Fibroblast of lung (primary cell): ENCODE data around the gene CLASP2. TPM values are rescaled to one million over a fixed set of nuclear protein-coding genes. Genes with fewer than 3 reads are reported as not detected.

Experiments
- DNase-seq, 2 donors: peaks; one replicate each; pipeline versions ENCODE4 v3.0.0 to v3.0.0-alpha.2; 2010; ENCODE audit warnings: low read depth in 2 of 2
- H2AFZ ChIP-seq: 2 replicates; pipeline ENCODE4 v1.5.1; 2012; ENCODE audit warnings: low read length, control low read depth, inconsistent platforms
- H3K27ac ChIP-seq: 2 replicates; pipeline ENCODE4 v1.5.1; 2011; ENCODE audit warnings: low read length, control low read depth; ENCODE audit not compliant: insufficient read depth
- H3K27me3 ChIP-seq: 2 replicates; pipeline ENCODE4 v1.5.1; 2011; ENCODE audit warnings: mild to moderate bottlenecking, low read length; ENCODE audit not compliant: control insufficient read depth, insufficient read depth
- H3K36me3 ChIP-seq: 2 replicates; pipeline ENCODE4 v1.5.1; 2011; ENCODE audit warnings: low read length; ENCODE audit not compliant: control insufficient read depth, insufficient read depth
- H3K4me1 ChIP-seq: 2 replicates; pipeline ENCODE4 v1.5.1; 2011; ENCODE audit warnings: low read length; ENCODE audit not compliant: control insufficient read depth, insufficient read depth; ENCODE audit errors: extremely low read depth
- H3K4me2 ChIP-seq: 2 replicates; pipeline ENCODE4 v1.5.1; 2011; ENCODE audit warnings: low read length, control low read depth; ENCODE audit not compliant: insufficient read depth; ENCODE audit errors: extremely low read depth
- H3K4me3 ChIP-seq, 4 experiments: fragments of 200-600 bp in 1 of 4; sonication (generic) in 1 of 4; replicated peaks in 1 of 4; 2 replicates each; pipeline ENCODE4 v1.5.1; 2011 to 2016; ENCODE audit warnings: low read length in 4 of 4, low read depth in 3 of 4, mild to moderate bottlenecking in 3 of 4, control low read depth in 2 of 4, inconsistent platforms in 1 of 4, mixed read lengths in 1 of 4; ENCODE audit not compliant: insufficient read depth in 1 of 4; ENCODE audit errors: control extremely low read depth in 1 of 4
- H3K79me2 ChIP-seq: 2 replicates; pipeline ENCODE4 v1.5.1; 2012; ENCODE audit warnings: mild to moderate bottlenecking, low read length, inconsistent platforms; ENCODE audit not compliant: control insufficient read depth, insufficient read depth
- H3K9ac ChIP-seq: 2 replicates; pipeline ENCODE4 v1.5.1; 2011; ENCODE audit warnings: mild to moderate bottlenecking, low read length, control low read depth; ENCODE audit not compliant: insufficient read depth
- H3K9me3 ChIP-seq: 2 replicates; pipeline ENCODE4 v1.5.1; 2012; ENCODE audit warnings: low read depth, low read length; ENCODE audit not compliant: control insufficient read depth, insufficient read depth
- H4K20me1 ChIP-seq: 2 replicates; pipeline ENCODE4 v1.5.1; 2011; ENCODE audit warnings: low read length; ENCODE audit not compliant: control insufficient read depth, insufficient read depth; ENCODE audit errors: extremely low read depth
- CTCF ChIP-seq, 2 donors: IDR thresholded peaks in 1 of 2; conservative IDR thresholded peaks in 1 of 2; 1 replicate in 1 of 2; 2 replicates in 1 of 2; pipeline ENCODE4 v1.5.1; 2011 to 2012; ENCODE audit warnings: low read length in 2 of 2, control low read depth in 1 of 2, inconsistent platforms in 1 of 2, low read depth in 1 of 2, mild to moderate bottlenecking in 1 of 2
- EZH2 ChIP-seq: IDR thresholded peaks from 2 replicates; pipeline ENCODE4 v1.5.1; 2012; ENCODE audit warnings: low read length, control low read depth, mild to moderate bottlenecking; ENCODE audit errors: missing control alignments
- polyA plus RNA-seq, 2 donors: library from polyadenylated mRNA; depleted of rRNA in 1 of 2; stranded (reverse) in 1 of 2; unstranded in 1 of 2; fragments of >200 nt; gene quantifications; 2 replicates each; pipeline ENCODE4 v1.2.1, GENCODE V29; 2011 to 2012; ENCODE audit warnings: missing spikeins in 1 of 2
- total RNA-seq: library from RNA; depleted of rRNA; stranded (reverse); fragments of >200 nt; gene quantifications from 2 replicates; pipeline ENCODE4 v1.2.1, GENCODE V29; 2014

The CLASP2 gene
- total and polyA plus RNA-seq, 2 donors (not counting 1 experiment from before 2014, with no cell fraction given), result 31.8 to 62.6 TPM

- H3K27me3 ChIP-seq, result no peaks in the 10 kb centered on the region
- H3K4me3 ChIP-seq, result no peak overlapping the region
- no peak overlapping the region for H3K9ac ChIP-seq
- no peaks in the 10 kb centered on the region for H3K4me1 ChIP-seq
- no peaks in the 10 kb centered on the region for H3K79me2 ChIP-seq
- H3K27ac ChIP-seq, result no peak overlapping the region
- no peaks in the 10 kb centered on the region for H4K20me1 ChIP-seq
- no peaks in the 10 kb centered on the region for H3K9me3 ChIP-seq
- no peak overlapping the region for H2AFZ ChIP-seq
- TF ChIP-seq EZH2 (no peak), CTCF (conservative IDR thresholded peaks at IDR 0.05 in 1 of 2, IDR thresholded peaks at IDR 0.05 in 1 of 2; ENCODE audit: low read depth in 1 of 2, low read length in 2 of 2) (no peak)
- no peaks in the 10 kb centered on the region for H3K36me3 ChIP-seq
- no peak for DNase-seq
- no peak overlapping the region for H3K4me2 ChIP-seq
These were observed 105.0 kb downstream of the CLASP2 start for GRCh38 chr3:33613041-33613440.

- no peak overlapping the region for H3K4me2 ChIP-seq
- H4K20me1 ChIP-seq, result no peaks in the 10 kb centered on the region
- no peaks in the 10 kb centered on the region for H3K4me1 ChIP-seq
- no peak overlapping the region for H2AFZ ChIP-seq
- H3K9ac ChIP-seq, result no peak overlapping the region
- H3K27me3 ChIP-seq, result no peaks in the 10 kb centered on the region
- DNase-seq, result no peak
- TF ChIP-seq EZH2, result no peak
- TF ChIP-seq CTCF (conservative IDR thresholded peaks at IDR 0.05 in 1 of 2, IDR thresholded peaks at IDR 0.05 in 1 of 2; ENCODE audit: low read depth in 1 of 2, low read length in 2 of 2), result no peak
- H3K36me3 ChIP-seq, result no peaks in the 10 kb centered on the region
- H3K4me3 ChIP-seq, result no peak overlapping the region
- no peaks in the 10 kb centered on the region for H3K79me2 ChIP-seq
- no peaks in the 10 kb centered on the region for H3K9me3 ChIP-seq
- H3K27ac ChIP-seq, result no peak overlapping the region
These were observed 105.4 kb downstream of the CLASP2 start for GRCh38 chr3:33612607-33613006.

GRCh38 chr3:33602829-33603228 is 115.2 kb downstream of the CLASP2 start:
- TF ChIP-seq EZH2, result no peak
- no peak for TF ChIP-seq CTCF (conservative IDR thresholded peaks at IDR 0.05 in 1 of 2, IDR thresholded peaks at IDR 0.05 in 1 of 2; ENCODE audit: low read depth in 1 of 2, low read length in 2 of 2)
- no peaks in the 10 kb centered on the region for H4K20me1 ChIP-seq
- H3K4me3 ChIP-seq, result no peak overlapping the region
- no peak overlapping the region for H3K9ac ChIP-seq
- no peak for DNase-seq
- H3K27me3 ChIP-seq, result no peaks in the 10 kb centered on the region
- no peaks in the 10 kb centered on the region for H3K36me3 ChIP-seq
- no peaks in the 10 kb centered on the region for H3K79me2 ChIP-seq
- no peaks in the 10 kb centered on the region for H3K9me3 ChIP-seq
- no peak overlapping the region for H3K4me2 ChIP-seq
- H3K27ac ChIP-seq, result no peak overlapping the region
- no peaks in the 10 kb centered on the region for H3K4me1 ChIP-seq
- H2AFZ ChIP-seq, result no peak overlapping the region
